ENCODE results near the gene CPZ.

The CPZ gene

GRCh38 chr4:8581094-8581861 is 11.3 kb upstream of the CPZ start:
- TF ChIP-seq POLR2A (IDR thresholded peaks at IDR 0.05; ENCODE audit: low read depth, low read length) = no peak
- DNase-seq (ENCODE audit: insufficient read length, low spot score) (no peak), FAIRE-seq (no peak)

- DNase-seq (ENCODE audit: insufficient read length, low spot score) = no peak
- TF ChIP-seq POLR2A (IDR thresholded peaks at IDR 0.05; ENCODE audit: low read depth, low read length) = no peak
- FAIRE-seq = no peak
These were observed 10.5 kb upstream of the CPZ start for GRCh38 chr4:8582016-8582415.

- DNase-seq (ENCODE audit: insufficient read length, low spot score) (no peak), FAIRE-seq (no peak)
- no peak for TF ChIP-seq POLR2A (IDR thresholded peaks at IDR 0.05; ENCODE audit: low read depth, low read length)
These were observed 10.1 kb upstream of the CPZ start for GRCh38 chr4:8582436-8582835.

- DNase-seq (ENCODE audit: insufficient read length, low spot score) = no peak
- TF ChIP-seq POLR2A (IDR thresholded peaks at IDR 0.05; ENCODE audit: low read depth, low read length) = no peak
- no peak for FAIRE-seq
These were observed 9.5 kb upstream of the CPZ start for GRCh38 chr4:8582941-8583654.

- DNase-seq (ENCODE audit: insufficient read length, low spot score) (no peak), FAIRE-seq (no peak)
- no peak for TF ChIP-seq POLR2A (IDR thresholded peaks at IDR 0.05; ENCODE audit: low read depth, low read length)
These were observed 8.9 kb upstream of the CPZ start for GRCh38 chr4:8583655-8584025.

- DNase-seq (ENCODE audit: insufficient read length, low spot score) = no peak
- FAIRE-seq = no peak
- TF ChIP-seq POLR2A (IDR thresholded peaks at IDR 0.05; ENCODE audit: low read depth, low read length) = no peak
These were observed 7.4 kb upstream of the CPZ start for GRCh38 chr4:8585186-8585585.

- no peak for DNase-seq (ENCODE audit: insufficient read length, low spot score)
- no peak for TF ChIP-seq POLR2A (IDR thresholded peaks at IDR 0.05; ENCODE audit: low read depth, low read length)
- FAIRE-seq = no peak
These were observed 6.8 kb upstream of the CPZ start for GRCh38 chr4:8585721-8586212.

GRCh38 chr4:8586246-8586645 is 6.3 kb upstream of the CPZ start:
- no peak for FAIRE-seq
- TF ChIP-seq POLR2A (IDR thresholded peaks at IDR 0.05; ENCODE audit: low read depth, low read length) = no peak

GRCh38 chr4:8586671-8587468 is 5.7 kb upstream of the CPZ start:
- no peak for DNase-seq (ENCODE audit: insufficient read length, low spot score)
- FAIRE-seq = no peak
- no peak for TF ChIP-seq POLR2A (IDR thresholded peaks at IDR 0.05; ENCODE audit: low read depth, low read length)

More at GRCh38 chr4:8586246-8586645, 6.3 kb upstream of the CPZ start:
- DNase-seq (ENCODE audit: insufficient read length, low spot score) = no peak

GRCh38 chr4:8587469-8588195 is 4.9 kb upstream of the CPZ start:
- TF ChIP-seq POLR2A (IDR thresholded peaks at IDR 0.05; ENCODE audit: low read depth, low read length) = no peak
- DNase-seq (ENCODE audit: insufficient read length, low spot score) = no peak
- FAIRE-seq = no peak

- no peak for TF ChIP-seq POLR2A (IDR thresholded peaks at IDR 0.05; ENCODE audit: low read depth, low read length)
- FAIRE-seq (no peak), DNase-seq (ENCODE audit: insufficient read length, low spot score) (no peak)
These were observed 4.4 kb upstream of the CPZ start for GRCh38 chr4:8588196-8588470.

GRCh38 chr4:8589336-8589735 is 3.2 kb upstream of the CPZ start:
- no peak for FAIRE-seq
- DNase-seq (ENCODE audit: insufficient read length, low spot score) = no peak
- no peak for TF ChIP-seq POLR2A (IDR thresholded peaks at IDR 0.05; ENCODE audit: low read depth, low read length)

- DNase-seq (ENCODE audit: insufficient read length, low spot score) (no peak), FAIRE-seq (no peak)
- TF ChIP-seq POLR2A (IDR thresholded peaks at IDR 0.05; ENCODE audit: low read depth, low read length) = no peak
These were observed 2.6 kb upstream of the CPZ start for GRCh38 chr4:8589823-8590545.

All from H54 (cell line).